NCI-H2029 treated with DMSO at 0.1 percent for 48 hours (cell line): ENCODE measurements around the gene SRGN.
"Not testable (repeated sequence)": the region's sequence is repeated elsewhere in the genome, so short reads cannot be mapped to it uniquely, and the experiment has no call there.

Experiments
- DNase-seq: peaks from one replicate; lab custom pipeline; 2025; lab: John Stamatoyannopoulos, UW

The SRGN gene

DNA sequence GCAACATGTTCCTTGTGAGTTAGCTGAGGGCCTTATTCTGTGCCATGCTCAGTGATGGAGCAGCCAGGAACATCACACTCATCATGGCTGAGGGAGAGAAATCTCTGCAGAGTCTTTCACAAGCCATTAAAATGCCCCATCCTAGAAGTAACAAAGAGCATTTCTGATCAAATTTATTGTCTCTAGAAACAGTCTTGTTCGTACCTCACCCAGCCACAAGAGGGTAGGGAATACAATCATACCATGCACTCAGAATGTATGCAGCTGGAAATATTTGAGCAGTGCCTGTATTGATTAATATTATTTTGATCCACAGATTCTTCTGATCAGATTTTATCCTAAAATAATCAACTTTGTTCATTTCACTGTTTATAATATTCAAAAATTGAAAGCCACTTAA is 53.4 kb downstream of the SRGN start:
- no peak for DNase-seq

DNA sequence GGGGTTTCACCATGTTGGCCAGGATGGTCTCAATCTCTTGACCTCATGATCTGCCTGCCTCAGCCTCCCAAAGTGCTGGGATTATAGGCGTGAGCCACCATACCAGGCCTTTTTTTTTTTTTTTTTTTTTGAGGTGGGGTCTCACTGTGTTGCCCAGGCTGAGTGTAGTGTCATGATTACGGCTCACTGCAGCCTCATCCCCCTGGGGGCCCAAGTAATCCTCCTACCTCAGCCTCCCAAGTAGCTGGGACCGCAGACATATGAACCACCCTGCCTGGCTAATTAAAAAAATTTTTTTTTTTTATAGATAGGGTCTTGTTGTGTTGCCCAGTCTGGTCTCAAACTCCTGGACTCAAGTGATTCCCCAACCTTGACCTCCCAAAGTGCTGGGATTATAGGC is 54.2 kb downstream of the SRGN start:
- DNase-seq, result not testable (repeated sequence)

DNA sequence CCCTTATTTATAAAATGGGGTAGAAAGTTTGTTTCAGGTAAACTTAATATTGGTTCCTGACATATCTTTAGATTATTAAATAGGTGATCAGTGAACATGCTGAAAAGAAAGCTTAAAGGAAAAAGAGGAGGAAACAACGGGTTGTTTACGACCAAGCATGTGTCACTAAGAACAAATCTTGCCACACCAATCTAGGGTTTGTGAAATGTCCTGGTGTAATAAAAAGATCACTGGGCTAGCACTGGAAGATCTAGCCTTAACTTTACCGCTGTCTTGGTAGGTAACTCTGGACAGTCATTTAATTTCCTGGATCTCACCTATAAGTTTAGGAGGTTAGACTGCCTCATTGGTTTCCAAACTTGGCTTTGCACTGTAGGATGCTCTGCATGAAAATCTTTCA is 55.1 kb downstream of the SRGN start:
- DNase-seq, result no peak

DNA sequence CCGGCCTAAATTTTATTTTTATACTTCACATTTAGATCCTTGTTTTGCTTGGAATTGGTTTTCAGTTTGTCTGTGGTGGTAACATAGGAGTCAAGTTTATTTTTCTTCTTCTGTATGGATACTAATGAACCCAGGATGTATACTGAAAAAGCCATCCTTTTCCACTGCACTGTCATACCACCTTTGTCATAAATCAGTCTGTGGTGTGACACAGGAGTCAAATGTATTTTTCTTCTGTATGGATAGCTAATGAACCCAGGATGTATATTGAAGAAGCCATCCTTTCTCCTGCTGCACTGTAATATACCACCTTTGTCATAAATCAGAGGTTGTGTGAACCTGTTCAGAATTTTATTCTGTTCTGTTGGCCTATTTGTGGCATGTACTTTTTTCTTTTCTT is 57.4 kb downstream of the SRGN start:
- DNase-seq, result no peak

DNA sequence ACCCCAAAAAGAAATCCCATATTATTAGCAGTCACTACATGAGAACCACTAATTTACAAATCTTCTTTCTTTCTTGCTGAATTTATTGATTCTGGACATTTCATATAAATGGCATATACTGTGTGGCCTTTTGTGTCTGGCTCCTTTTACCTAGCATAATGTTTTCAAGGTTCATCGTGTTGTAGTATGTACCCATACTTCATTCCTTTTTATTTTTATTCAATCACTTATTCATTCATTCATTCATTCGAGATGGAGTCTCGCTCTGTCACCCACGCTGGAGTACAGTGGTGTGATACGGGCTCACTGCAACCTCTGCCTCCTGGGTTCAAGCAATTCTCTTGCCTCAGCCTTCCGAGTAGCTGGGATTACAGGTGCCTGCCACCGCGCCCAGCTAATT is 58.0 kb downstream of the SRGN start:
- DNase-seq, result no peak

DNA sequence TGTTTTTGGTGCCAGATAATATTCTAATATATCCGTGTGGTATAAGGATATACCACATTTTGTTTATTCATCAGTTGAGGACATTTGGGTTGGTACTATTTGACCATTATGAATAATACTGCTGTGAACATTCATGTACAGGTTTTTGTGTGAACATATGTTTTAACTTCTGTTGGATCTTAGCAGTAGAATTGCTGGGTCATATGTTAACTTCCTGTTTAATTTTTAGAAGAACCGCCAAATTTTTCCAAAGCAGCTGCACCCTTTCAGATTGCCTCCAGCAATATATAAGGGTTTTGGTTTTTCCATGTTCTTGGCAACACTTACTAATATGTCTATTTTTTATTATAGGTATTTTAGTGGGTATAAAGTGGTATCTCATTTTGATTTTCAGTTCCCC is 58.9 kb downstream of the SRGN start:
- DNase-seq, result no peak

DNA sequence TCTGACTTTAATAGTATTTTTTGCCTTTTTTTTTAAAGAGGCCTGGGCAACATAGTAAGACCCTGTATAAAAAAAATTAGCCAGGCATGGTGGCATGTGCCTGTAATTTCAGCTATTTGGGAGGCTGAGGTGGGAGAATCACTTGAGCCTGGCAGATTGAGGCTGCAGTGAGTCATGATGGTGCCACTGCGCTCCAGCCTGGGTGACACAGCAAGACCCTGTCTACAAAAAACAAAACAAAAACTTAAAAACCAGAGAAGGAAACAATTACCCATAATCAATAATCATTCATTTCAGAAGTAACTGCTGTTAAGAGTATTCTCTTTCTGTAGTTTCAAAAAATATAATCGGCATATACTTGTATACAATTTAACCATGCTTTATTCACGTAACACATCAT is 64.1 kb downstream of the SRGN start:
- DNase-seq, result no peak

DNA sequence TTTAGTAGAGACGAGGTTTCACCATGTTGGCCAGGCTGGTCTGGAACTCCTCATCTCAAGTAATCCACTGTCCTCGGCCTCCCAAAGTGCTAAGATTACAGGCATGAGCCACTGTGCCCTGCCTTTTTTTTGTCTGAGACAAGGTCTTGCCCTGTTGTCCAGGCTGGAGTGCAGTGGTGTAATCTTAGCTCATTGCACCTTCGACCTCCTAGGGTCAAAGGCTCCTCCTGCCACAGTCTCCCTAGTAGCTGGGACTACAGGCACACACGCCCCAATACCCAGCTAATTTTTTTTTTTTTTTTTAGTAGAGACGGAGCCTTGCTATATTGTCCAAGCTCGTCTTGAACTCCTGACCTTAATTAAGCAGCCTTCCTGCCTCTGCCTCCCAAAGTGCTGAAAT is 65.3 kb downstream of the SRGN start:
- DNase-seq, result no peak
